ENCODE results near the gene HINT3. TPM values are rescaled to one million over a fixed set of nuclear protein-coding genes. Genes with fewer than 3 reads are reported as not detected.
A peak's percentile ranks its signal among the peaks of the same experiment; 100 is the strongest.
"Not testable (repeated sequence)": the region's sequence is repeated elsewhere in the genome, so short reads cannot be mapped to it uniquely, and the experiment has no call there.

Gene HINT3
- total RNA-seq, 2 experiments from 2014 or later: 5.4 to 8.1 TPM

GRCh38 chr6:125962900-125963497 lies 6.4 kb downstream of the HINT3 start:
- no peak overlapping the region for H3K4me3 Mint-ChIP-seq
- H3K27ac Mint-ChIP-seq: peak overlapping the region; percentile 6
- peaks cover 11% of the 10 kb centered on the region for H3K4me1 Mint-ChIP-seq
- H3K9me3 Mint-ChIP-seq (ENCODE audit: low read depth): no peaks in the 10 kb centered on the region
- DNase-seq (no peak), ATAC-seq (no peak)
- ChIA-PET CTCF (interaction anchor here (0.6 to 4.2 kb wide), 5 partner anchors 11 to 182 kb away, joined by 3 to 23 read pairs (median 3); no protein-coding TSS in a partner anchor), POLR2A (no interaction called here)
- intact Hi-C loops (cut with DNase I, micrococcal nuclease): no loop called here
- H3K36me3 Mint-ChIP-seq (ENCODE audit: low read depth): peaks cover 6% of the 10 kb centered on the region
- H3K27me3 Mint-ChIP-seq: no peaks in the 10 kb centered on the region

DNA sequence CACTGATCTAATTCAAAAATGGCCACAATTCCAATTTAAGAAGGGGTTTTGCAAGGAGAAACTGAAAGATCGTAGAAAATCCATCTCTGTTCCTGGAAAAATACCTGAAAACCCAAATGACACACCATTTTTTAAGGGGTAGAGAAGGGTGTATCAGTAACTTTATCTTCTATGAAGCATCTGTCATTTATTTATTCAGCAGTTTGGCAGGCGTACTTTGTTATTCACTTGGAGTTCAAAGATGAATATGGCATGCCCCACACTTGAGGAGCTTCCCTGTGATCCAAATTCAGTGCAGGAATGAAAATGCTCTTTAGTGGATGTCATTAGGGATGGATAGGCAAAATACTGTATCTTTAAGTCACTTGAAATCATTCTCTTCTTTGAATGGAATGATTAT lies 7.2 kb downstream of the HINT3 start:
- Mint-ChIP-seq H3K9me3 (ENCODE audit: low read depth) (no peaks in the 10 kb centered on the region), H3K4me1 (peaks cover 16% of the 10 kb centered on the region), H3K4me3 (no peak overlapping the region), H3K27me3 (no peaks in the 10 kb centered on the region), H3K36me3 (ENCODE audit: low read depth) (peaks cover 9% of the 10 kb centered on the region), H3K27ac (no peak overlapping the region)
- ATAC-seq (no peak), DNase-seq (no peak)
- intact Hi-C loops (cut with DNase I, micrococcal nuclease): no loop called here
- ChIA-PET POLR2A (interaction anchor here (1.2 kb wide), 1 partner anchor 183 kb away, joined by 3 read pairs; no protein-coding TSS in a partner anchor), CTCF (interaction anchor here (1.0 to 2.3 kb wide), 4 partner anchors 8 to 58 kb away, joined by 3 to 16 read pairs (median 5); no protein-coding TSS in a partner anchor)

- Mint-ChIP-seq H3K36me3 (ENCODE audit: low read depth) (peaks cover 16% of the 10 kb centered on the region), H3K4me1 (peaks cover 14% of the 10 kb centered on the region), H3K9me3 (ENCODE audit: low read depth) (no peaks in the 10 kb centered on the region), H3K4me3 (no peak overlapping the region), H3K27ac (no peak overlapping the region), H3K27me3 (no peaks in the 10 kb centered on the region)
- intact Hi-C loops (cut with DNase I, micrococcal nuclease): no loop called here
- ATAC-seq: no peak
- ChIA-PET POLR2A (no interaction called here), CTCF (no interaction called here)
- no peak for DNase-seq
These were observed 10.0 kb downstream of the HINT3 start for GRCh38 chr6:125966569-125966968.

GRCh38 chr6:125968493-125968892 lies 11.9 kb downstream of the HINT3 start:
- Mint-ChIP-seq H3K9me3 (ENCODE audit: low read depth) (no peaks in the 10 kb centered on the region), H3K27ac (no peak overlapping the region), H3K36me3 (ENCODE audit: low read depth) (peaks cover 16% of the 10 kb centered on the region), H3K4me3 (no peak overlapping the region), H3K4me1 (peaks cover 7% of the 10 kb centered on the region), H3K27me3 (no peaks in the 10 kb centered on the region)
- POLR2A ChIA-PET: no interaction called here
- intact Hi-C loops (cut with DNase I, micrococcal nuclease): no loop called here
- DNase-seq (no peak), ATAC-seq (no peak)
- CTCF ChIA-PET: no interaction called here

GRCh38 chr6:125970760-125971159 lies 14.2 kb downstream of the HINT3 start:
- intact Hi-C loops (cut with DNase I, micrococcal nuclease): loop anchor here in 1 of 2 experiments (10.0 kb wide), 1 partner anchor 326 kb away; no protein-coding TSS in a partner anchor
- ATAC-seq: no peak
- Mint-ChIP-seq H3K27me3 (no peaks in the 10 kb centered on the region), H3K27ac (no peak overlapping the region), H3K4me3 (no peak overlapping the region), H3K36me3 (ENCODE audit: low read depth) (peaks cover 19% of the 10 kb centered on the region), H3K9me3 (ENCODE audit: low read depth) (no peaks in the 10 kb centered on the region), H3K4me1 (peaks cover 9% of the 10 kb centered on the region)
- POLR2A ChIA-PET: no interaction called here
- CTCF ChIA-PET: interaction anchor here (0.7 to 2.4 kb wide), 11 partner anchors 8 to 189 kb away, joined by 3 to 22 read pairs (median 3); partner anchors contain the start of genes HINT3, NCOA7 and TRMT11
- DNase-seq: no peak

DNA sequence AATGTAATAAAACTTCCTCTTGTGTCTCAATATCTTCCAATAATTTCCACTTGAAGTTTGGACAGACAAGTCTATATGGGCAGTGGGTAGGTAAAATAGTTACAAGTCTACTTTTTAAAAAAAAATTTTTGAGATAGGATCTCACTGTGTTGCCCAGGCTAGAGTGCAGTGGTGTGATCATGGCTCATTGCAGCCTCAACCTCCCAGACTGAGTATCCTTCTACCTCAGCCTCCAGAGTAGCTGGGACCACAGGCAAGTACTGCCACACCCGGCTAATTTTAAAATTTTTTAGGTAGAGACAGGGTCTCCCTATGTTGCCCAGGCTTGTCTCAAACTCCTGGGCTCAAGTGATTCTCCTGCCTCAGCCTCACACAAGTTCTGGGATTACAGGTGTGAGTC lies 15.9 kb downstream of the HINT3 start:
- intact Hi-C loops (cut with DNase I, micrococcal nuclease): loop anchor here in 1 of 2 experiments (10.0 kb wide), 1 partner anchor 328 kb away; no protein-coding TSS in a partner anchor
- CTCF ChIA-PET: interaction anchor here (0.6 kb wide), 1 partner anchor 16 kb away, joined by 5 read pairs; no protein-coding TSS in a partner anchor

DNA sequence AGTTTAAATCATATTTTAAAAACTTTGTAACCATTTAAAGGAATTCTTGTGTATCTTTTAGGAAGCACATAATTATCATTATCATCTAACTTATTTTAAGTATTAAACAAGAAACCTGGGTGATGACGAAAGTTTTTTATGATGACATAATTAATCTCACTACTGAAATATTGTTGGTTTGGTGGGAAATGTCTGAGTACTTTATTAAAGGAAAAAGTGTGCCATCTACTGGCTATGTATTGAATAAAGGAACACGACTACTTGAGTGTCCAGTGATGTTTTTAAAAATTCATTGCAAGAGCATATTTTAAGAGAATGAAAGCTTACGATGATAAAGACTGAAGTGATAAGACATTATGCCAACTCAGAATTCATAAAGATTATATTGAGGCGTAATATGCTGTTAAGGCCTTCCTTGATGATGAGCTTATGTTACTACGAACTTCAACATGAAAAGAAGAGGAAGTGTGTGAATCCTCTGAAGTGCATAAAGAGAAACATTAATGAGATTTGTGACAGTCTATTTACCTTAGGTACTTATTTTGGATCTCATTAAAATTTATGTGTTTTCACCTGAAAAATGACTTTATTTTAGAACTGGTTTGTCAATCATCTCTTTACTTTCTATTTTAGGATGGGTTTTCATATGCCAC lies 17.8 kb downstream of the HINT3 start:
- DNase-seq (no peak), ATAC-seq (peak; percentile 80)
- no peak overlapping the region for H3K4me3 Mint-ChIP-seq
- peaks cover 3% of the 10 kb centered on the region for H3K4me1 Mint-ChIP-seq
- H3K9me3 Mint-ChIP-seq (ENCODE audit: low read depth): no peaks in the 10 kb centered on the region
- peak overlapping the region; percentile 43 for H3K27ac Mint-ChIP-seq
- no peaks in the 10 kb centered on the region for H3K27me3 Mint-ChIP-seq
- ChIA-PET POLR2A (no interaction called here), CTCF (interaction anchor here (0.6 to 4.0 kb wide), 45 partner anchors 10 to 821 kb away, joined by 3 to 50 read pairs (median 4); partner anchors contain the start of genes HINT3, NCOA7, TPD52L1 and TRMT11)
- intact Hi-C loops (cut with DNase I, micrococcal nuclease): loop anchor here (1.0 to 10.0 kb wide), 8 partner anchors 12 to 663 kb away; partner anchors contain the start of genes HINT3 (in 1 of the 2) and TRMT11 (in 1 of the 2)
- peaks cover 5% of the 10 kb centered on the region for H3K36me3 Mint-ChIP-seq (ENCODE audit: low read depth)

More for the DNA sequence above, 15.9 kb downstream of the HINT3 start:
- H3K9me3 Mint-ChIP-seq (ENCODE audit: low read depth); ATAC-seq; H3K4me1 Mint-ChIP-seq; POLR2A ChIA-PET; DNase-seq; H3K4me3 Mint-ChIP-seq; H3K27ac Mint-ChIP-seq; H3K27me3 Mint-ChIP-seq: not testable (repeated sequence)
- H3K36me3 Mint-ChIP-seq (ENCODE audit: low read depth): peaks cover 14% of the 10 kb centered on the region

DNA sequence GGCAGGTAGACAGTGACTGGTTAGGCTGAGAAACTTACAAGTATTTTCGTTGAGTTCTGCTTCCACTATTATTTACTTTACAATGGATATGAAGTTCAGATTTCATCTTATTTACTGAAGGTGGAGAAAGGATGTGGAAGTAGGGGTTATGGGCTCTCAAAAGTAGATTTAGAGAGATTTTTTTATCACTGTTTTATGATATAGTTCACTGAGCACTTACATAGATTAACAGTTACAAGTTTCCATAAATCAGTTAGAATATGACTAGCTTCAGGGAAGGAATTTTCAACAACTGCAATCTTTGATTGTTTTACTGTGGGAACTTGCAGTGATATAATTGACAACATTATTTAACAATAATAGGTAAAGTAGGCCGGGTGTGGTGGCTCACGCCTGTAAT lies 22.5 kb downstream of the HINT3 start:
- peaks cover 2% of the 10 kb centered on the region for H3K36me3 Mint-ChIP-seq (ENCODE audit: low read depth)
- H3K4me3 Mint-ChIP-seq: no peak overlapping the region
- CTCF ChIA-PET: interaction anchor here (0.8 kb wide), 1 partner anchor 9 kb away, joined by 3 read pairs; no protein-coding TSS in a partner anchor
- DNase-seq: no peak
- no peak for ATAC-seq
- POLR2A ChIA-PET: no interaction called here
- H3K9me3 Mint-ChIP-seq (ENCODE audit: low read depth): no peaks in the 10 kb centered on the region
- no peaks in the 10 kb centered on the region for H3K27me3 Mint-ChIP-seq
- intact Hi-C loops (cut with DNase I, micrococcal nuclease): loop anchor here in 1 of 2 experiments (10.0 kb wide), 1 partner anchor 334 kb away; no protein-coding TSS in a partner anchor
- H3K27ac Mint-ChIP-seq: no peak overlapping the region
- H3K4me1 Mint-ChIP-seq: peaks cover 3% of the 10 kb centered on the region

GRCh38 chr6:125981571-125982185 lies 25.1 kb downstream of the HINT3 start:
- no peaks in the 10 kb centered on the region for H3K36me3 Mint-ChIP-seq (ENCODE audit: low read depth)
- CTCF ChIA-PET: interaction anchor here (1.0 to 5.6 kb wide), 5 partner anchors 6 to 191 kb away, joined by 3 to 50 read pairs (median 4); partner anchors contain the start of gene NCOA7
- DNase-seq: no peak
- no peaks in the 10 kb centered on the region for H3K4me1 Mint-ChIP-seq
- no peak overlapping the region for H3K27ac Mint-ChIP-seq
- no peaks in the 10 kb centered on the region for H3K27me3 Mint-ChIP-seq
- no peak overlapping the region for H3K4me3 Mint-ChIP-seq
- POLR2A ChIA-PET: no interaction called here
- intact Hi-C loops (cut with DNase I, micrococcal nuclease): loop anchor here in 1 of 2 experiments (10.0 kb wide), 1 partner anchor 1283 kb away; the partner anchor contains the start of gene RNF146
- ATAC-seq: no peak
- H3K9me3 Mint-ChIP-seq (ENCODE audit: low read depth): no peaks in the 10 kb centered on the region

- Mint-ChIP-seq H3K36me3 (ENCODE audit: low read depth) (no peaks in the 10 kb centered on the region), H3K9me3 (ENCODE audit: low read depth) (no peaks in the 10 kb centered on the region), H3K27ac (no peak overlapping the region), H3K27me3 (no peaks in the 10 kb centered on the region), H3K4me1 (no peaks in the 10 kb centered on the region), H3K4me3 (no peak overlapping the region)
- intact Hi-C loops (cut with DNase I, micrococcal nuclease): loop anchor here in 1 of 2 experiments (10.0 kb wide), 1 partner anchor 1281 kb away; the partner anchor contains the start of gene RNF146
- ChIA-PET POLR2A (no interaction called here), CTCF (interaction anchor here (0.9 to 5.6 kb wide), 3 partner anchors 8 to 192 kb away, joined by 3 to 50 read pairs (median 3); no protein-coding TSS in a partner anchor)
- no peak for DNase-seq
- no peak for ATAC-seq
These were observed 26.8 kb downstream of the HINT3 start for GRCh38 chr6:125983246-125983945.

Data from activated CD4-positive, alpha-beta T cell treated with anti-CD3 and anti-CD28 coated beads for 36 hours (primary cell).